ENCODE measurements around the gene CCND3. TPM values are rescaled to one million over a fixed set of nuclear protein-coding genes. Genes with fewer than 3 reads are reported as not detected.

CCND3 gene
- total and polyA plus RNA-seq, 2 of the 13 experiments (the other 11 are each of a cell fraction or from before 2014, with no cell fraction given) = 4.3 to 7.2 TPM

DNA sequence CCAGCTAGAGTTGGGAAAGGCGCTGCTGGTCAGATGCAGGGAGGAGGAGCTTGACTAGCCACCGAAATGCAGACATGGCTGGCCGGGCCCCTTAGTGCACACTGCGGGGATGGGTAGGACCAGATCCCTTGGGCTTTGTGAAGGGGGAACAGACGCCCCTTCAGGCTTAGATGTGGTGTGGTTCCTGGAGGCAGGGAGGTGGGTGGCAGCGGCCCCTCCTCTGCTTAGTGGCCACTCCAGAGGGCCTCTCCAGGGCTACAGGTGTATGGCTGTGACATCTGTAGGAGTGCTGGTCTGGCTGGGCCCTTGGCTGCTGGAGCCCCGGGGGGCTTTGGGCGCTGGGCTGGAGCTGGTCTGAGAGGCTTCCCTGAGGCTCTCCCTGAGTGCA, 5.9 kb downstream of the CCND3 start:
- H3K4me3 ChIP-seq (replicated peaks in 1 of 3; ENCODE audit: insufficient read depth in 1 of 3, low read depth in 2 of 3, low read length in 3 of 3) = no peak overlapping the region
- no peaks in the 10 kb centered on the region for H3K9me3 ChIP-seq (ENCODE audit: low read length)
- intact Hi-C loops (cut with micrococcal nuclease; ENCODE audit: unreplicated experiment) = loop anchor here (1.0 to 5.0 kb wide), 4 partner anchors 14 to 153 kb away; partner anchors contain the start of genes BYSL, MED20 and PRICKLE4
- 93% methylated on average over 8 of the region's 8 CpGs for WGBS (ENCODE audit: low lambda C conversion rate)
- BruUV-seq (replicated peaks) = no TSS peak
- DNase-seq (ENCODE audit: low spot score) = no peak
- peak; percentile 10 for ATAC-seq
- H3K27ac ChIP-seq (ENCODE audit: extremely low read length, insufficient read depth, low read length) = peak overlapping the region; percentile 3
- ChIA-PET POLR2A (interaction anchor here (0.9 to 7.4 kb wide), 6 partner anchors 10 to 149 kb away, joined by 3 to 45 read pairs (median 4); partner anchors contain the start of genes BYSL, MED20, TAF8 and TOMM6), CTCF (ENCODE audit: low intra/inter-chr PET ratio, low total read pairs) (interaction anchor here (1.4 to 1.6 kb wide), 3 partner anchors 89 to 134 kb away, joined by 4 to 13 read pairs (median 7); no protein-coding TSS in a partner anchor)
- H3K4me2 ChIP-seq (ENCODE audit: low read depth, low read length) = no peak overlapping the region
- H3K79me2 ChIP-seq (ENCODE audit: insufficient read depth, low read length) = no peaks in the 10 kb centered on the region
- FAIRE-seq = no peak
- H3K27me3 ChIP-seq (ENCODE audit: control insufficient read depth in 1 of 2, insufficient read depth in 2 of 2, low read length in 2 of 2) = no peaks in the 10 kb centered on the region
- in situ Hi-C loops (cut with HindIII; ENCODE audit: extremely low pct_ligation_motif_present, low pct_unique_long_range_greater_than_20kb) = loop anchor here (5.0 kb wide), 1 partner anchor 107 kb away; no protein-coding TSS in a partner anchor
- H4K20me1 ChIP-seq (ENCODE audit: insufficient read depth, low read length) = peaks cover 7% of the 10 kb centered on the region; the same call in 1 of the 2 replicates
- H3K9ac ChIP-seq (ENCODE audit: insufficient read depth, low read depth, low read length) = no peak overlapping the region
- H2AFZ ChIP-seq (ENCODE audit: low read length) = no peak overlapping the region
- peaks cover 28% of the 10 kb centered on the region for H3K4me1 ChIP-seq (ENCODE audit: insufficient read depth, low read length)
- H3K36me3 ChIP-seq (replicated peaks in 1 of 2; ENCODE audit: control insufficient read depth in 1 of 2, insufficient read depth in 2 of 2, low read length in 2 of 2) = peaks cover 27 to 41% of the 10 kb centered on the region in 2 experiments
- TF ChIP-seq, protein P1, sequence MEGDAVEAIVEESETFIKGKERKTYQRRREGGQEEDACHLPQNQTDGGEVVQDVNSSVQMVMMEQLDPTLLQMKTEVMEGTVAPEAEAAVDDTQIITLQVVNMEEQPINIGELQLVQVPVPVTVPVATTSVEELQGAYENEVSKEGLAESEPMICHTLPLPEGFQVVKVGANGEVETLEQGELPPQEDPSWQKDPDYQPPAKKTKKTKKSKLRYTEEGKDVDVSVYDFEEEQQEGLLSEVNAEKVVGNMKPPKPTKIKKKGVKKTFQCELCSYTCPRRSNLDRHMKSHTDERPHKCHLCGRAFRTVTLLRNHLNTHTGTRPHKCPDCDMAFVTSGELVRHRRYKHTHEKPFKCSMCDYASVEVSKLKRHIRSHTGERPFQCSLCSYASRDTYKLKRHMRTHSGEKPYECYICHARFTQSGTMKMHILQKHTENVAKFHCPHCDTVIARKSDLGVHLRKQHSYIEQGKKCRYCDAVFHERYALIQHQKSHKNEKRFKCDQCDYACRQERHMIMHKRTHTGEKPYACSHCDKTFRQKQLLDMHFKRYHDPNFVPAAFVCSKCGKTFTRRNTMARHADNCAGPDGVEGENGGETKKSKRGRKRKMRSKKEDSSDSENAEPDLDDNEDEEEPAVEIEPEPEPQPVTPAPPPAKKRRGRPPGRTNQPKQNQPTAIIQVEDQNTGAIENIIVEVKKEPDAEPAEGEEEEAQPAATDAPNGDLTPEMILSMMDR (CRISPR knock-in tag; IDR thresholded peaks at IDR 0.05) = no peak
- TF ChIP-seq AGO2 (optimal IDR thresholded peaks at IDR 0.05; ENCODE audit: low read depth, low read length) (peak; percentile 98), ZNF768 (CRISPR knock-in tag; IDR thresholded peaks at IDR 0.05) (0 out of 2 replicates have a peak, but pooled peaks have one; percentile 18), RBFOX2 (IDR thresholded peaks at IDR 0.05; ENCODE audit: low read depth, low read length) (peak; percentile 23; the same call in 1 of the 2 replicates), MXD4 (CRISPR knock-in tag; IDR thresholded peaks at IDR 0.05) (no peak), ZNF614 (CRISPR knock-in tag; IDR thresholded peaks at IDR 0.05; ENCODE audit: borderline replicate concordance) (no peak), RBM22 (optimal IDR thresholded peaks at IDR 0.05; ENCODE audit: low read length) (peak; percentile 94), ZNF792 (CRISPR knock-in tag; IDR thresholded peaks at IDR 0.05) (no peak), ZNF7 (CRISPR knock-in tag; IDR thresholded peaks at IDR 0.05) (no peak), ZEB1 (IDR thresholded peaks at IDR 0.05; ENCODE audit: insufficient replicate concordance, low read depth) (no peak), AGO1 (IDR thresholded peaks at IDR 0.05; ENCODE audit: low read depth, low read length, poor library complexity, severe bottlenecking) (peak; percentile 69), ZFYVE20 (CRISPR knock-in tag; IDR thresholded peaks at IDR 0.05; ENCODE audit: borderline replicate concordance, low read depth) (no peak), FOSL2 (CRISPR knock-in tag; IDR thresholded peaks at IDR 0.05) (no peak), SUZ12 (IDR thresholded peaks at IDR 0.05; ENCODE audit: low read depth, low read length) (no peak), POLR2A (IDR thresholded peaks at IDR 0.05; ENCODE audit: insufficient read depth in 1 of 2, low read depth in 2 of 2, low read length in 2 of 2) (0 out of 4 replicates have a peak, but pooled peaks of 1 of the 2 experiments have one; percentile 43), NFKBIZ (CRISPR knock-in tag; IDR thresholded peaks at IDR 0.05) (no peak), CCAR2 (optimal IDR thresholded peaks at IDR 0.05; ENCODE audit: low read depth, low read length) (no peak), POLR2AphosphoS2 (IDR thresholded peaks at IDR 0.05; ENCODE audit: low read depth, low read length) (peak; percentile 23; the same call in 1 of the 2 replicates), KAT7 (CRISPR knock-in tag; IDR thresholded peaks at IDR 0.05; ENCODE audit: borderline replicate concordance) (no peak)
- TF ChIP-seq, protein P2, sequence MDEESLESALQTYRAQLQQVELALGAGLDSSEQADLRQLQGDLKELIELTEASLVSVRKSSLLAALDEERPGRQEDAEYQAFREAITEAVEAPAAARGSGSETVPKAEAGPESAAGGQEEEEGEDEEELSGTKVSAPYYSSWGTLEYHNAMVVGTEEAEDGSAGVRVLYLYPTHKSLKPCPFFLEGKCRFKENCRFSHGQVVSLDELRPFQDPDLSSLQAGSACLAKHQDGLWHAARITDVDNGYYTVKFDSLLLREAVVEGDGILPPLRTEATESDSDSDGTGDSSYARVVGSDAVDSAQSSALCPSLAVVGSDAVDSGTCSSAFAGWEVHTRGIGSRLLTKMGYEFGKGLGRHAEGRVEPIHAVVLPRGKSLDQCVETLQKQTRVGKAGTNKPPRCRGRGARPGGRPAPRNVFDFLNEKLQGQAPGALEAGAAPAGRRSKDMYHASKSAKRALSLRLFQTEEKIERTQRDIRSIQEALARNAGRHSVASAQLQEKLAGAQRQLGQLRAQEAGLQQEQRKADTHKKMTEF (CRISPR knock-in tag; IDR thresholded peaks at IDR 0.05) = no peak
- TF ChIP-seq, protein P3, sequence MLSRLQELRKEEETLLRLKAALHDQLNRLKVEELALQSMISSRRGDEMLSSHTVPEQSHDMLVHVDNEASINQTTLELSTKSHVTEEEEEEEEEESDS (CRISPR knock-in tag; IDR thresholded peaks at IDR 0.05; ENCODE audit: borderline replicate concordance) = no peak
- TF ChIP-seq, protein P4, sequence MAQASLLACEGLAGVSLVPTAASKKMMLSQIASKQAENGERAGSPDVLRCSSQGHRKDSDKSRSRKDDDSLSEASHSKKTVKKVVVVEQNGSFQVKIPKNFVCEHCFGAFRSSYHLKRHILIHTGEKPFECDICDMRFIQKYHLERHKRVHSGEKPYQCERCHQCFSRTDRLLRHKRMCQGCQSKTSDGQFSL (CRISPR knock-in tag; IDR thresholded peaks at IDR 0.05) = 0 out of 2 replicates have a peak, but pooled peaks have one; percentile 46
